OCI-LY1 (cell line): ENCODE data around the gene RNF207.

Experiments used
- H2AFZ ChIP-seq: fragments of 200-600 bp; sonication (generic), shearing (Covaris generic); 2 replicates; pipeline ENCODE4 v1.6.0; 2014; ENCODE audit warnings: antibody characterized with exemption, mild to moderate bottlenecking, low read length
- H3F3A ChIP-seq: fragments of 200-600 bp; sonication (generic), shearing (Covaris generic); 2 replicates; pipeline ENCODE4 v1.6.0; 2014; ENCODE audit warnings: mild to moderate bottlenecking, antibody characterized with exemption, low read length, moderate library complexity; ENCODE audit not compliant: insufficient read depth
- H3K27ac ChIP-seq: fragments of 200-600 bp; sonication (generic); 2 replicates; pipeline ENCODE4 v1.5.1; 2014; ENCODE audit warnings: low read length, mixed run types, mild to moderate bottlenecking, low read depth; ENCODE audit not compliant: poor library complexity, severe bottlenecking
- H3K27me3 ChIP-seq: fragments of 200-600 bp; sonication (generic); 2 replicates; pipeline ENCODE4 v1.6.0; 2014; ENCODE audit warnings: antibody characterized with exemption, mild to moderate bottlenecking, low read length, moderate library complexity; ENCODE audit not compliant: insufficient read depth
- H3K36me3 ChIP-seq: fragments of 200-600 bp; sonication (generic); 2 replicates; pipeline ENCODE4 v1.6.1; 2014; ENCODE audit warnings: mild to moderate bottlenecking, antibody characterized with exemption, low read length, moderate library complexity, mixed read lengths; ENCODE audit not compliant: insufficient read depth
- H3K4me1 ChIP-seq: fragments of 200-600 bp; sonication (generic); 2 replicates; pipeline ENCODE4 v1.5.1; 2014; ENCODE audit warnings: mild to moderate bottlenecking, low read length, moderate library complexity; ENCODE audit not compliant: insufficient read depth, severe bottlenecking
- H3K4me2 ChIP-seq: fragments of 200-600 bp; sonication (generic), shearing (Covaris generic); 2 replicates; pipeline ENCODE4 v1.6.1; 2014; ENCODE audit warnings: low read length
- H3K4me3 ChIP-seq: fragments of 200-600 bp; sonication (generic); 2 replicates; pipeline ENCODE4 v1.5.1; 2014; ENCODE audit warnings: low read length, low read depth, mild to moderate bottlenecking, mixed read lengths; ENCODE audit not compliant: poor library complexity, severe bottlenecking
- H3K79me2 ChIP-seq: fragments of 200-600 bp; shearing (Covaris generic); 2 replicates; pipeline ENCODE4 v1.6.1; 2016; ENCODE audit warnings: mixed run types, low read length, mixed read lengths; ENCODE audit not compliant: insufficient read depth
- H3K9ac ChIP-seq: fragments of 200-600 bp; sonication (generic), shearing (Covaris generic); 2 replicates; pipeline ENCODE4 v1.6.1; 2014; ENCODE audit warnings: mild to moderate bottlenecking, low read length, mixed read lengths
- H3K9me2 ChIP-seq: fragments of 200-600 bp; sonication (generic), shearing (Covaris generic); 2 replicates; pipeline ENCODE4 v1.6.1; 2014; ENCODE audit warnings: low read depth, mild to moderate bottlenecking, low read length, mixed read lengths
- H3K9me3 ChIP-seq: fragments of 200-600 bp; shearing (Covaris generic); 2 replicates; pipeline ENCODE4 v1.6.1; 2014; ENCODE audit warnings: low read length, mixed read lengths
- H4K20me1 ChIP-seq: fragments of 200-600 bp; sonication (generic), shearing (Covaris generic); 2 replicates; pipeline ENCODE4 v1.6.0; 2016; ENCODE audit warnings: mild to moderate bottlenecking, low read length; ENCODE audit not compliant: insufficient read depth
- EZH2 ChIP-seq: fragments of 200-600 bp; sonication (generic), shearing (Covaris generic); IDR thresholded peaks from 2 replicates; pipeline ENCODE4 v1.8.0; 2017; ENCODE audit warnings: borderline replicate concordance, mixed run types, mild to moderate bottlenecking, antibody characterized with exemption, low read length, moderate library complexity, mixed read lengths
- TF ChIP-seq, protein P1 (sequence below): fragments of 200-600 bp; sonication (generic), shearing (Covaris generic); IDR thresholded peaks from 2 replicates; pipeline ENCODE4 v1.5.1; 2017; ENCODE audit warnings: mild to moderate bottlenecking, antibody characterized with exemption, low read length, moderate library complexity, mixed read lengths

Gene RNF207

DNA sequence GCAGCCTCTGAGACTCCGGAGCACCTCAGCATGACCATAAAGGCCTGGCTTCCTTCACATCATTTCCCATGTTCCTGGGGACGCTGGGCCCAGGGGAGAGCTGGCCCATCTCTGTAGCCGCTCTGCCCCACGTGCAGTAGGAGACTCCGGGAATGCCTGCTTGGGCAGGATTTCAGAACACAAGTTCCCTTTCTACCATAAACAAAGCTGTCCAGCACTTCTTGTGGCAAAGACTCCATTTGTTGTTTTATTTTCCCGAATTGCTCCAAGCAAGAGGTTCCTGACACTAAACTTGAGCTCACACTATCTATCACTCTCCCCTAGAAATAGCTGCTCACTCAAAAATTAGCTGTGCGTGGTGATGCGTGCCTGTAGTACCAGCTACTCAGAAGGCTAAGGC, 47.7 kb upstream of the RNF207 start:
- no peaks in the 10 kb centered on the region for H3K4me1 ChIP-seq
- no peak for TF ChIP-seq EZH2
- TF ChIP-seq, protein P1, sequence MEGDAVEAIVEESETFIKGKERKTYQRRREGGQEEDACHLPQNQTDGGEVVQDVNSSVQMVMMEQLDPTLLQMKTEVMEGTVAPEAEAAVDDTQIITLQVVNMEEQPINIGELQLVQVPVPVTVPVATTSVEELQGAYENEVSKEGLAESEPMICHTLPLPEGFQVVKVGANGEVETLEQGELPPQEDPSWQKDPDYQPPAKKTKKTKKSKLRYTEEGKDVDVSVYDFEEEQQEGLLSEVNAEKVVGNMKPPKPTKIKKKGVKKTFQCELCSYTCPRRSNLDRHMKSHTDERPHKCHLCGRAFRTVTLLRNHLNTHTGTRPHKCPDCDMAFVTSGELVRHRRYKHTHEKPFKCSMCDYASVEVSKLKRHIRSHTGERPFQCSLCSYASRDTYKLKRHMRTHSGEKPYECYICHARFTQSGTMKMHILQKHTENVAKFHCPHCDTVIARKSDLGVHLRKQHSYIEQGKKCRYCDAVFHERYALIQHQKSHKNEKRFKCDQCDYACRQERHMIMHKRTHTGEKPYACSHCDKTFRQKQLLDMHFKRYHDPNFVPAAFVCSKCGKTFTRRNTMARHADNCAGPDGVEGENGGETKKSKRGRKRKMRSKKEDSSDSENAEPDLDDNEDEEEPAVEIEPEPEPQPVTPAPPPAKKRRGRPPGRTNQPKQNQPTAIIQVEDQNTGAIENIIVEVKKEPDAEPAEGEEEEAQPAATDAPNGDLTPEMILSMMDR: no peak
- no peak overlapping the region for H3K4me2 ChIP-seq
- no peaks in the 10 kb centered on the region for H3K9me3 ChIP-seq
- H2AFZ ChIP-seq: no peak overlapping the region
- H3K27me3 ChIP-seq: peaks cover 4% of the 10 kb centered on the region; the same call in 1 of the 2 replicates
- H3K36me3 ChIP-seq: no peaks in the 10 kb centered on the region
- no peak overlapping the region for H3K4me3 ChIP-seq
- H3K79me2 ChIP-seq: no peaks in the 10 kb centered on the region
- H4K20me1 ChIP-seq: no peaks in the 10 kb centered on the region
- no peak overlapping the region for H3K27ac ChIP-seq
- no peak overlapping the region for H3K9ac ChIP-seq
- no peaks in the 10 kb centered on the region for H3K9me2 ChIP-seq
- no peaks in the 10 kb centered on the region for H3F3A ChIP-seq

DNA sequence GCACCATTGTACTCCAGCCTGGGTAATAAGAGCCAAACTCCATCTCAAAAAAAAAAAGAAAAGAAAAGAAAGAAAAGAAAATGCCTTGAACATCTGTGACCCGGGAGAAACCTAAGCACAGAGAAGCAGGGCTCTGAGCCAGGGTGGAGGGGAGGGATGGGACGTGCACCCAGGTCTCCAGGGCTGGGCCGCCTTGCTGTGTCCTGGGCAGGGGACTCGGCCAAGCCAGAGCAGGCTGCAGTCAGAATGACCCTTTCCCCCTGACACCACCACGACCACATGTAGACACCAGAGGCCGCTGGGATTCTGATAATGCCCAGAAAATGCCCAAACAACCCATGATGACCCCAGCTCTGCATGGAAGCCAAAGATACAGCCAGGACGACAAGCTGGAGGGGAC, 43.6 kb upstream of the RNF207 start:
- Histone ChIP-seq H3K4me1 (no peaks in the 10 kb centered on the region), H4K20me1 (no peaks in the 10 kb centered on the region), H3K79me2 (no peaks in the 10 kb centered on the region), H3K9me2 (no peaks in the 10 kb centered on the region), H3K9me3 (no peaks in the 10 kb centered on the region), H2AFZ (no peak overlapping the region), H3K4me2 (no peak overlapping the region), H3K36me3 (no peaks in the 10 kb centered on the region), H3K27ac (no peak overlapping the region), H3K4me3 (no peak overlapping the region), H3F3A (no peaks in the 10 kb centered on the region), H3K9ac (no peak overlapping the region), H3K27me3 (peaks cover 23% of the 10 kb centered on the region)
- TF ChIP-seq, protein P1: no peak
- no peak for TF ChIP-seq EZH2

DNA sequence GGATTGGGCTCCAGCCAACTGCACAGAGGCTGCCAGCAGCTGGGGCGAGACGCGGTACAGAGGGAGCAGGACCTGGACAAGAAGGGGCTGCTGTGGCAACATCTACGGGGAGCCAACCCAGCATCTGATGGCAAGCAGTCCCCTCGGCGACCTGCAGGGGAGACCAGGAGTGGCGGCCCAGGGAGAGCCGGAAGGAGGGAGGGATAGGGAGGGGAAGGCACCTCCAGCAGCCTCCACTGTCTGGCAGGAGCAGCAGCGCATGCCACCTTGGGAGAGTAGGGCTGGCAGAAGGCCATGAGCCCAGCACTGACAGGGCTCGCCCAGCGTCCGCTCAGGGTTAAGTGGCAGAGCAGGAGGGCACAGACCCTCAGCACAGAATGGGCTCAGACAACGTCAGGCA, 43.1 kb upstream of the RNF207 start:
- no peak overlapping the region for H3K9ac ChIP-seq
- H3F3A ChIP-seq: no peaks in the 10 kb centered on the region
- H2AFZ ChIP-seq: no peak overlapping the region
- H3K79me2 ChIP-seq: no peaks in the 10 kb centered on the region
- H3K36me3 ChIP-seq: no peaks in the 10 kb centered on the region
- peaks cover 23% of the 10 kb centered on the region for H3K27me3 ChIP-seq
- TF ChIP-seq, protein P1: no peak
- no peak for TF ChIP-seq EZH2
- H3K4me3 ChIP-seq: no peak overlapping the region
- H3K9me3 ChIP-seq: no peaks in the 10 kb centered on the region
- no peak overlapping the region for H3K27ac ChIP-seq
- H4K20me1 ChIP-seq: no peaks in the 10 kb centered on the region
- no peaks in the 10 kb centered on the region for H3K9me2 ChIP-seq
- H3K4me1 ChIP-seq: no peaks in the 10 kb centered on the region
- H3K4me2 ChIP-seq: no peak overlapping the region
